GM21360 (cell line): ENCODE data around the gene OPRL1.

Experiments used
- ATAC-seq: cut with Tn5 transposase; IDR thresholded peaks from one replicate; pipeline ENCODE4 v1.9.1; 2021; ENCODE audit warnings: mild to moderate bottlenecking, moderate library complexity; ENCODE audit not compliant: unreplicated experiment

Gene OPRL1

DNA sequence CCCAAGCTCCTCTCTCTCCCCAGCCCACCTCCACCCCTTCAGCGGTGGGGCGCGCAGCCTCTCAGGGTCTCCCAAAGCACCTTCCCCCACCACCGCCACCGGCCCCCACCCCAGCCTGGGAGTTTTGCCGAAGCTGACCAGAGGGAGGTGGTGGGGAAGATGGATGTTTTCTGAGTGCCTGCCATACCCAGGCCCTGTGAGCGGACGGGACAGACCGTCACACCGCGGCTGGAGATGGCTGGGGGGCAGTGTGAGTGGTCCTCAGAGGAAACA, 38.2 kb upstream of the OPRL1 start:
- ATAC-seq: no peak

DNA sequence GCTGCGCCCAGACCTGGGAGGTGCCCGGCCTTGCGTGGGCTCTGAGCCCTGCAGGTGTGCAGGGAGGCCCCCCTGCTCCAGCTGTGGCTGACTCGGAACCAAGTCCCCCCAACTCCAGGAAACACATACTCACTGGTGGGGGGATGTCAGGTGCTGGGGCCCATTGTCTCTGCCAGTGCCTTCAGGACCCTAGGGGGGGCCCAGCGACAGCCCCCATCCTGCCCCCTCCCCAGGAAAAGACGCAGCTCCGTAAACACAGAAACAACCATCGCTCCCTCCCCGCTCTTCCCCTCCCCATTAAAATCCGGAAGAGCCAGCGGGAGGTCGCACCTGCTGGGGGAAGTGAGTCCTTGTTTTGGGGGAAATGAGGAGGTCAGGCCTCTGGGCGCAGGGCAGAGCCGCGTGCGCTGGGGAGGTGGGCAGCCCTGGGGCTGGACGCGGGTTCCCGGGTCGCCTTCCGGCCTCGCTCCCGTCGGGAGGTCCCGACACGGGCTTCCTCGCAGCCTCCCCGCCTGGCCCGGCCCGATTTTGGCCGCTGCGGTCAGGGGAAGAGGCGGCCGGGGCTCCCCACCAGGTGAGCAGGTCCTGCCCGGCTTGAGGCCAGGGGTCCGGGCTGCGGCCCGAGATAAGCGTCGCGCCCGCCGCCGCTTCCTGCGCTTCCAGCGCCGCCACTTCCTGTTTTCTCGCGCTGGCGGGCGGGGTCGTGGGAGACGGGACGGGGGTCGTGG, 37.7 kb upstream of the OPRL1 start:
- ATAC-seq: no peak

DNA sequence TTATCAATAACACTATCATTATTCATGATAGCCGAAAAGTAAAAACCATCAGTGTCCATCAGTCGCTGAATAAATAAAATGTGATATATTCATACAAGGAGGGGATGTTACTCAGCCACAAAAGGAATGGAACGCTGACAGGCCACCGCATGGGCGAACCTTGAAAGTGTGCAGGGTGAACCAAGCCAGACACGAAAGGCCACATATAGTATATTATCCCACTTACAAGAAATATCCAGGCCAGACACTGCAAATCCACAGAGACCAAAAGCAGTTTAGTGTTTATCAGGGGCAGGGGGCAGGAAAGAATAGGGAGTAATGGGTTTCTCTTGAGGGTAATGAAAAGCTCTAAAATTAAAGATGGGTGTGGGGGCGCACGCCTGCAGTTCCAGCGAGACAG, 36.1 kb upstream of the OPRL1 start:
- ATAC-seq: no peak

GRCh38 chr20:64044484-64045247, 35.2 kb upstream of the OPRL1 start:
- no peak for ATAC-seq

GRCh38 chr20:64045346-64046011, 34.4 kb upstream of the OPRL1 start:
- ATAC-seq: no peak

- no peak for ATAC-seq
Measured at GRCh38 chr20:64047046-64047389, 32.9 kb upstream of the OPRL1 start.

GRCh38 chr20:64047968-64048401, 31.9 kb upstream of the OPRL1 start:
- no peak for ATAC-seq

DNA sequence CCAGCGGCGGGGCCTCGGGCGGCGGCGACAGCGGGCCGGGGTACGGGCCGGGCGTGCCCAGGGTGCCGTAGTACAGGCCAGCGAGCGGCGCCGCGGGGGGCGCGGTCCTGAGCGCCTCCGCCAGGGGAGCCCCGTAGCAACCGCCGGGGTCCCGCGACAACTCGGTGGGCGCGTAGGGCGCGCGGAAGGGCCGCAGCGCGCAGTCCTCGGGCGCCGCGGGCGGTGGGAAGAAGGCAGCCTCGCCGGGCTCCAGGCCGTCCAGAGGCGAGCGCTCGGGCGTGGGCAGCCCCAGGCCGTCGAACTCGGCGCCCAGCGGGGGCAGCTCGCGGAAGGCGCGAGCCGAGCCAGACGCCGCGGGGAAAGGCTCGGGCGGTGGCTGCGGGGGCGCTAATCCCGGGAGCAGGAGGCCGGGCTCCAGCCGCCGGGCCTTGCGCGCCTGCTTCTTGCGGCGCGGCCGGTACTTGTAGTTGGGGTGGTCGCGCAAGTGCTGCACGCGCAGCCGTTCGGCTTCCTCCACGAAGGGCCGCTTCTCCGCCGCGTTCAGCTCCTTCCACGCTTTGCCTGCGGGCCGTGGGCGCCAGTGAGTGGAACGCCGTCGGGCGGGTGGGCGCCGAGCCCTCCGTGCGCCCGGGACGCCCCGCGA, 31.4 kb upstream of the OPRL1 start:
- ATAC-seq: no peak

DNA sequence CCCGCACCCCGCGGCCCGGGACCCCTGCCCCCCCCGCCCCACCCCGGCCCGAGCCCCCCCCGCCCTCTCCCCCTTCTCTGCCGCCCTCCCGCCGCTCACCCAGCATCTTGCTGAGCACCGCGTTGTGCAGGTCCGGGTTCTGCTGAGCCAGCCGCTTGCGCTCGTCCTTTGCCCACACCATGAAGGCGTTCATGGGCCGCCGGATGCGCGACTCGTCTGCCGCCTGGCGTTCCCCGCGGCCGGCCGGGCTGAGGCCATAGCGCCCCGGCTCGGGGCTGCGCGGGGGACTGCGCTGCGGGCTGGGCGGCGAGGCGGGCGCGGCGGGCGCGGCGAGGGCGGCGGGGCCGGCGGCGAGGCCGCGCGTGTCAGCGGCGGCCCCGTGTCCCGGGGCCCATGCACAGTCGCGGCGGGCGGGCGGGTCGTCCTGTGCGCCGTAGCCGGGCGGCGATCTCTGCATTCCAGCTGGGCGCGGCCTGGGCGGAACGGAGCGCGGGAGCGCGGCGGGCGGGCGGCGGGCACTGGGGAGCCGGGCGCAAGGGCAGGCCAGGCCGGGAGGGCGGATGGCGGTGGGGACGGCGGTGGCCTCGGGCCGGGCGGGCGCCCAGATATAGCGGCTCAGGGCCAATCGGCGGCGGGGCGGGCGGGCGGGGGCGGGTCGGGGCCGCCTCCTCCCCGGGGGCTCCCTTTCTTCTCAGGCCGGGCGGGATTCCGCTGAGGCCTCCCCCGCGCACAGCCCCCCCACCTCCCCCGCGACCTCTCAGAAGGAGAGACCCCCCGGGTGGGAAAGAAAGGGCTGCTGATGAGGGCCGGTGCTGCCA, 30.6 kb upstream of the OPRL1 start, which contains the start of gene SOX18:
Gene SOX18 (minus strand): TSS at position 580 of the 818 bp plus-strand sequence. CDS start 123 bp downstream, at position 457.
- no peak for ATAC-seq

DNA sequence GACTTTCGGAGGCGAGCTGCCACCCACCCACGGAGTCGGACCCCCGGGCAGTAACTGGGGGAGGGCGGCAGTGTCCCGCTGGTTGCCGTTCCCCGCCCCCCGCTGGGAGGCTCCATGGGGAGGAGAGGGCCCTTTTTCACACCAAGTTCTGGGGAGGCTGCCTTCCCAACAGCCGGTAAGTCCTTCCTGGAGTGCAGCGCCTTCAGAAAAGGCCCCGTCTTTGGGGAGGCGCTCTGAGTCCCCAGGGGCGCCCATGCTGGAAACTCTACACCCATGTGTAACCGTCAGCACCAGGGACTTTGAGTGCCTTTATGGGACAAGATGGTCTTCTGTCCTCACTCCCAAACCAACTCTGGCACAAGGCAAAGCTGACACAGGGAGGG, 30.0 kb upstream of the OPRL1 start:
- ATAC-seq: no peak

DNA sequence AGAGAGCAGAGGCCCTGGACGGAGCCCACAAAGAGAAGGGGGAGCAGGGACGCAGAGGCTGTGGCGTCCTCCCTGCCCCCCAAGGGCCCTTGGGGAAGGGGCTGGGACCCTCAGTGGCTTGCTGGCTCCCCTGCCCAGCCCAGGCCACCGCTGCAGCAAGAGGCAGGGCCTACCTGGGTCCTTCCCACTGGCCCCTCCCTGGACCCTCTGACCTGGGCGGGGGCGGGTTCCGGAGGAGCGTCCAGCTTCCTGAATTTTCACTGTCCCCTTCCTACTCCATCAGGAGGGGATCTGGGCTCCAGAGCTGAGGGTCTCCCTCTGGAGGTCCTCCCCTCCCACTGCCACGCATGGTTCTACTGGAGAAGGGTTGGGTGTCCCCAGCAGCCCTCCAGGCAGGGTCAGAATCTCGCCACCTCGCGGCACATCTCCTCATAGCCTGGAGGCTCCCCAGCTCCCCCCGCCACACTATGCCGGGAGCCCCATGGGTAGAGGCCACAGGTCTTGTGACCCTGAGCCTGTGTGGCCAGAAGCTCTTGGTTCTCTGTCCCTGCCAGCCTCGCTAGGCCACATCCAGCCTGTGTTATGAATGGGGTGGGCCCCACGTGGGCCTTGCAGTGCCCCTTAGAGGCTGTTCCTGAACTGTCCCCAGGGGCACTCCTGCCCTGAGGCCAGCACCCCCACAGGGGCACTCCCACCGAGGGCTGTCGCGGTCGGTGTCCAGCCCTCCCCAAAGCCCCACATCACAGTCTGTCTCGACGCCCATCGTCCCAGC, 29.4 kb upstream of the OPRL1 start:
- no peak for ATAC-seq

GRCh38 chr20:64051033-64051452, 28.8 kb upstream of the OPRL1 start:
- ATAC-seq: no peak

- no peak for ATAC-seq
Measured at GRCh38 chr20:64051561-64052325, 28.1 kb upstream of the OPRL1 start.

- ATAC-seq: no peak
Measured at GRCh38 chr20:64052326-64052722, 27.6 kb upstream of the OPRL1 start.

DNA sequence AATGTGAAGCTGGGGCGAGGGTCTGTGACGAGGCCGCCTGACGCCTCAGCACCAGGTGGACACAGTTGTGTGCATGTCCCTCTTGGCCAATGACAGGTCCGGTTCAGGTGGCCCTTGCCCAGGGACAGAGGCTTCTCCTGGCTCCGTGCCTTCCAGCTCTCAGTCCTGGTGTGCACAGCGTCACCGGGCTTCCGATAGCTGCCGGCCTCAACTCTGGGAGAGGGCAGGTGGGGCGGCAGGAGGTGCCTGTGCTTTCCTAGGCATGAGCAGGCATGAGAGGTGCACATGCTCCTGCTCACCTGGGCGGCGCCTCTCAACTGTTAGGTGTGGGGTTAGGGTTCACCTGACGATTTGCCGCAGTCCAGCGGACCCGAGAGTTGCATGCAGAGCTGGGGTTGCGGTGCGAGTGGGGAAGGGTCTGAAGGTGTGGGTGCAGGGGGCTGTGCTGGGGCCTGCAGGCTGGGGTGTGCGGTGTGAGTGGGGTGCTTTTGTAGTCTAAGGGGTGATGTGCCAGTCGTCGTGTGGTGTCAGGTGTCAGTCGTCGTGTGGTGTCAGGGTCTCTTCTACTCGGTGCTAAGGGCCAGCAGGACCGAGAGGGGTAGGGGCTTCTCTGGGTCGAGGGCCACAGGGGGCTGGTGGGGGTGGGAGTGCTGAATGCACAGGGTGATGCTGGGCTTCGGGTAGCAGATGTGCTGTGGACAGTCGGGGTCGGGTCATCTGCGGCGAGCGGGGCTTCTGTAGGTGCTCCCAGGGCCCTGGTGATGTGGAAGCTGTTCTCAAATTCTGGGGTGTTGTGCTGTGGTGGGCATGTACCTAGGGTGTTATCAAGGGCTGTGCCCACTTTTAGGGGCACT, 26.7 kb upstream of the OPRL1 start:
- ATAC-seq: no peak

DNA sequence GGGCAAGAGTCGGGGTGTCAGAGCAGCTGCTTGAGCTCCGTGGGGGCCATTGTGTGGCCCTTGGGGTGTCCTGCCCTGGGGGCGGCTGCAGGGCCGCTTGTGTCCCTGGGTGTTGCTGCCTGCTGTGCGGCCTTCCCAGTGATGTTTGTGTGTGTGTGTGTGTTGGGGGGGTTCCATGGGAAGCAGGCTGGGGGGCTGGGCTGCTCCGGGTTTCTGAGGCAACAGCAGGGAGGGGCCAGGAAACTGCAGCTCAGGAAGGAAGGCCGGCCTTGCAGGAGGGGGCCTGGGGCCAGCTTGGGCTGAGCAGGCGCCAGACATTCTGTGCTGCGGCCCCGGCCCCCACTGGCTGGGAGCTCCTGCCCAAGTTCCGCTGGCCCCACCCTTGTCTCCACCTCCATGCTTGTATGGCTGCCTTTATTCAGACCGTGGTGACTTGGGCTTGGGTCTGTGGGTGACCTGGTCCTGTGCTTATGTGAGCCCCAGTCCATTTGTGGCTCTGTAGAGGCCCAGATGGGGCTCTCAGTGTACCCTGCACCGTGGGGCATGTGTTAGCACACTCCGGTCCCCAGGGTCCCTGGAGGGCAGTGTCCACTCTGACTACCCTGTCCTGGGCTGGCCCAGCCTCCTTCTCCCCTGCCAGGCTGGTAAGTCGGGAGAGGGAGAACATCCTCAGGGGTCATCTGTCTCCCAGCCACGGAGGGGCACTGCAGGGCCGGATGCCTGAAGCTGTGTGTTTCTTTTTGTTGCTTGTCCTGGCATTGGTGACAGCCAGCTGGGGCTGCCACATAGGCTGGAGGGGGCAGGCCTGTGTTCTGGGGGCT, 25.8 kb upstream of the OPRL1 start:
- ATAC-seq: no peak

GRCh38 chr20:64055396-64055892, 24.4 kb upstream of the OPRL1 start:
- no peak for ATAC-seq
